GM18951 (cell line): ENCODE data around the gene INTS6.
"Not testable (repeated sequence)": the region's sequence is repeated elsewhere in the genome, so short reads cannot be mapped to it uniquely, and the experiment has no call there.

Experiments used
- POLR2A ChIP-seq: IDR thresholded peaks from 4 replicates; pipeline ENCODE4 v1.6.1; 2011; ENCODE audit warnings: mild to moderate bottlenecking; ENCODE audit not compliant: insufficient read length, insufficient read depth; ENCODE audit errors: extremely low read depth
- in situ Hi-C: fragments of 300-500 bp; cut with MboI; formaldehyde crosslinking; loops from one replicate; pipeline ENCODE4 v1.12.0; 2022; ENCODE audit warnings: low sequenced_read_pairs, mixed read lengths, inconsistent platforms; ENCODE audit not compliant: unreplicated experiment

Gene INTS6

GRCh38 chr13:51444922-51445321 lies 7.9 kb downstream of the INTS6 start:
- in situ Hi-C loops = loop anchor here (5.0 kb wide), 1 partner anchor 352 kb away; no protein-coding TSS in a partner anchor
- no peak for TF ChIP-seq POLR2A

DNA sequence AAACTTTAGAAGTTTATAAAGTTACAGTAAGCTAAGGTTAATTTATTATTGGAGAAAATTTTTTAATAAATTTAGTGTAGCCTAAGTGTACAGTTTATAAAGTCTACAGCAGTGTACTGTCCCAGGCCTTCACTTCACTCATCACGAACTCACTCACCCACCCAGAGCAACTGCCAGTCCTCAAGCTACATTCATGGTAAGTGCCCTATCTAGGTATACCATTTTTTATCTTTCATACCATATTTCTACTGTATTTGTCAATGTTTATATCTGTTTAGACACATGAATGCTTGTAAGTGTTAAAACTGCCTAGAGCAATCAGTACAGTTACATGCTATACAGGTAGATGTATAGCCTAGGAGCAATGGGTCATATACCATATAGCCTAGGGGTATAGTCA lies 12.5 kb downstream of the INTS6 start:
- in situ Hi-C loops = loop anchor here (5.0 kb wide), 1 partner anchor 357 kb away; no protein-coding TSS in a partner anchor

GRCh38 chr13:51437550-51438127 lies 15.2 kb downstream of the INTS6 start:
- TF ChIP-seq POLR2A = no peak
- in situ Hi-C loops = no loop called here

More for the DNA sequence above, 12.5 kb downstream of the INTS6 start:
- TF ChIP-seq POLR2A = no peak

- in situ Hi-C loops = no loop called here
- no peak for TF ChIP-seq POLR2A
Observed at GRCh38 chr13:51435002-51435578, 17.7 kb downstream of the INTS6 start.

- in situ Hi-C loops = no loop called here
- no peak for TF ChIP-seq POLR2A
Observed at GRCh38 chr13:51432576-51432975, 20.3 kb downstream of the INTS6 start.

GRCh38 chr13:51426982-51427381 lies 25.9 kb downstream of the INTS6 start:
- no peak for TF ChIP-seq POLR2A

GRCh38 chr13:51425410-51426042 lies 27.3 kb downstream of the INTS6 start:
- in situ Hi-C loops = no loop called here
- no peak for TF ChIP-seq POLR2A

More at GRCh38 chr13:51426982-51427381, 25.9 kb downstream of the INTS6 start:
- in situ Hi-C loops = no loop called here

DNA sequence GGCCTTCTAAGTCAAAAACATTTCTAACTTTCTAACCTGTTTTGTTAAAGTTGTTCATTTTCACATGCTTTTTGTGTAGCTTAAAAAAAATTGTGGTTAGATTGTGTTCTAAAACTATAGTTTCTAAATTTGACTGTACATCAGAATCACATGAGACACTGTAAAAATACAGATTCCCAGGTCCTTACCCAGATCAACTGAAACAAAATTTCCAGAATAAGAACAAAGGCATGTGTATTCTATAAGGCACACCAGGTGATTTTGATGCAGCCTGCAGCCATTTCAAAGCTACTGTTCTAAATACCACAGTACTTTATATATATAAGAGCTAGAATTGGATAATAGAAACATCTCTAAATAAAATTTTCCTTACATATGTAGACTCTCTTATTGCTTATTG lies 29.1 kb downstream of the INTS6 start:
- TF ChIP-seq POLR2A = no peak
- in situ Hi-C loops = no loop called here

GRCh38 chr13:51422484-51422883 lies 30.4 kb downstream of the INTS6 start:
- no peak for TF ChIP-seq POLR2A
- in situ Hi-C loops = no loop called here

- in situ Hi-C loops = no loop called here
Observed at GRCh38 chr13:51420681-51421490, 31.9 kb downstream of the INTS6 start.

GRCh38 chr13:51419001-51419636 lies 33.7 kb downstream of the INTS6 start:
- in situ Hi-C loops = no loop called here
- no peak for TF ChIP-seq POLR2A

More at GRCh38 chr13:51420681-51421490, 31.9 kb downstream of the INTS6 start:
- no peak for TF ChIP-seq POLR2A

DNA sequence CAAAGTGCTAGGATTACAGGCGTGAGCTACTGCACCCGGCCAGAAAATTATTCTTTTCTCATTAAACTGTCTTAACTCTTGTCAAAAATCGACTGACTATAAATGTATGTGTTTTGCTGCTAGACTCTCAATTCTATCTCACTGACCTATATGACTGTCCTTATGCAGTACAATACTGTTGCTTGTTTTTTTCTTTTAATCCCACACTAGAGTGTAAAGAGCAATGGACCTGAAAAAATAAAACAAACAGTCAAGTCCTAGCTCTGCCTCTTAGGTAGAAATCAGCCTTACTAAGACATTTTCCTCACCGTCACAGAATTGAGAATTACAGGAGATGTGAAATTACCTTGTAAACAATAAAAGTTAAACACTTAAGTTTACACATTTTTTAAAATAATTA lies 35.1 kb downstream of the INTS6 start:
- in situ Hi-C loops = no loop called here
- TF ChIP-seq POLR2A = no peak

GRCh38 chr13:51416107-51416506 lies 36.7 kb downstream of the INTS6 start:
- in situ Hi-C loops = no loop called here
- TF ChIP-seq POLR2A = no peak

- in situ Hi-C loops = not testable (repeated sequence)
Observed at GRCh38 chr13:51415339-51415738, 37.5 kb downstream of the INTS6 start.
